Measurements from ENCODE around the gene GPC5. TPM values are rescaled to one million over a fixed set of nuclear protein-coding genes. Genes with fewer than 3 reads are reported as not detected.

The GPC5 gene
- total and polyA plus RNA-seq, 2 of the 8 experiments (the other 6 are each of a cell fraction or from before 2014, with no cell fraction given): 0.20 to 0.39 TPM

DNA sequence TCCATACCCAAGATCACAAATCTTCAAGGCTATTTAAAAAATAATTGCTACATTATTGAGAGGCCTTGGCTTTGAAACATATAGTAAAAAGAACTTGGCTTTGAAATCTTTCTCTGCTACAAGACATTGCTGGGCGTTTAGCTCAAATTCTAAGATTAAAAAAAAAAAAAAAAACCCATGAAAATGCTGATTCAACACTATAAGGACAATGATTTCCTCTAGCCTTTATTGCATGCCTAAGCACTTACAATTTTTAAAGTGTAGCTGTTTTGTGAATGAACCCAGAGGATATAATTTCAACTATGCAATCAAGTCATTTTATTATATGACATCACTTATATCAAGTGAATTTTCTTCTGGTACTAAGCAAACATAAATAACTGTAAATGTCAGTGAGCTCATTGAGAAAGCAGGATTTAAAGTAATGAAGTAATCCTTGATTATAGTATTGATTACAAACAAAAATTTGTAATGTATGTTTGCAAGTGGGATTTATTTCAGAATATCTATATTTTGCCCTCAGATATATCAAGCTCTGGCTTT lies 1488.2 kb downstream of the GPC5 start:
- H3K4ac ChIP-seq (replicated peaks; ENCODE audit: insufficient read length, low read depth, low read length): no peak overlapping the region
- no peaks in the 10 kb centered on the region for H3K9me3 ChIP-seq (ENCODE audit: insufficient read depth in 2 of 2, low read depth in 1 of 2, low read length in 1 of 2)
- no peak overlapping the region for H2BK20ac ChIP-seq (ENCODE audit: low read length)
- WGBS, 2 experiments (ENCODE audit: extremely low coverage in 1 of 2, insufficient coverage in 1 of 2, insufficient read length in 1 of 2, insufficient replicate concordance in 2 of 2, low coverage in 1 of 2, low lambda C conversion rate in 2 of 2, missing lambda C conversion rate in 1 of 2): 100% methylated on average over 1 of the region's 1 CpG; no CpG with 5 or more reads in 1 of the 2 experiments
- H3K56ac ChIP-seq (replicated peaks; ENCODE audit: insufficient read length, low read depth, low read length): no peak overlapping the region
- ChIA-PET CTCF (ENCODE audit: partially characterized antibody) (interaction anchor here (0.8 to 1.2 kb wide), 2 partner anchors 8 to 11 kb away, joined by 3 read pairs; no protein-coding TSS in a partner anchor), POLR2A (ENCODE audit: partially characterized antibody) (no interaction called here)
- H2BK12ac ChIP-seq (ENCODE audit: low read depth, low read length): no peak overlapping the region
- no peak overlapping the region for H2BK120ac ChIP-seq (replicated peaks; ENCODE audit: low read depth, low read length)
- no peak overlapping the region for H2AFZ ChIP-seq (ENCODE audit: low read length)
- H3K79me1 ChIP-seq (ENCODE audit: low read depth, low read length): no peaks in the 10 kb centered on the region
- no peaks in the 10 kb centered on the region for H3K27me3 ChIP-seq (replicated peaks in 1 of 4; ENCODE audit: control insufficient read depth in 3 of 4, extremely low read depth in 1 of 4, insufficient read depth in 3 of 4, low read length in 3 of 4)
- no peaks in the 10 kb centered on the region for H3K4me1 ChIP-seq (replicated peaks in 1 of 4; ENCODE audit: control insufficient read depth in 3 of 4, insufficient read depth in 4 of 4, low read length in 3 of 4)
- H4K20me1 ChIP-seq (replicated peaks in 1 of 2; ENCODE audit: control insufficient read depth in 1 of 2, insufficient read depth in 2 of 2, low read length in 2 of 2): no peaks in the 10 kb centered on the region
- H4K5ac ChIP-seq (ENCODE audit: insufficient read length, low read depth, low read length): no peak overlapping the region
- no peaks in the 10 kb centered on the region for H3K36me3 ChIP-seq (ENCODE audit: control insufficient read depth in 2 of 4, insufficient read depth in 4 of 4, low read length in 3 of 4)
- no peaks in the 10 kb centered on the region for H3K79me2 ChIP-seq (ENCODE audit: control insufficient read depth in 1 of 2, insufficient read depth in 2 of 2, low read length in 2 of 2)
- no peak overlapping the region for H3K4me3 ChIP-seq (ENCODE audit: extremely low read depth in 1 of 4, insufficient read depth in 2 of 4, low read depth in 3 of 4, low read length in 4 of 4)
- no peak overlapping the region for H3K27ac ChIP-seq (ENCODE audit: low read depth, low read length)
- no peak overlapping the region for H2BK5ac ChIP-seq (ENCODE audit: low read depth, low read length)
- H2BK15ac ChIP-seq (ENCODE audit: low read length): no peak overlapping the region
- no peak for FAIRE-seq
- H3K14ac ChIP-seq (ENCODE audit: insufficient read length): no peak overlapping the region
- no peak overlapping the region for H4K8ac ChIP-seq (ENCODE audit: extremely low read depth, insufficient read depth, low read length)
- no peak overlapping the region for H2AK5ac ChIP-seq (ENCODE audit: low read depth, low read length)
- H3K18ac ChIP-seq (ENCODE audit: extremely low read depth, low read length): no peak overlapping the region
- no peak for TF ChIP-seq RAD21 (IDR thresholded peaks at IDR 0.05 in 1 of 2, conservative IDR thresholded peaks at IDR 0.05 in 1 of 2; ENCODE audit: low read depth in 2 of 2, low read length in 2 of 2)
- TF ChIP-seq MAFK (IDR thresholded peaks at IDR 0.05; ENCODE audit: low read depth, low read length): peak; percentile 12; the same call in 1 of the 2 replicates
- no peak overlapping the region for H3K9ac ChIP-seq (replicated peaks in 1 of 4; ENCODE audit: extremely low read depth in 1 of 4, low read depth in 3 of 4, low read length in 3 of 4)
- H3K23ac ChIP-seq (ENCODE audit: insufficient read length): no peak overlapping the region
- DNase-seq (ENCODE audit: low read depth in 1 of 2, low spot score in 2 of 2): no peak
- no peak overlapping the region for H3K4me2 ChIP-seq (ENCODE audit: insufficient read depth in 1 of 2, low read depth in 2 of 2, low read length in 2 of 2)
- no peaks in the 10 kb centered on the region for H3K23me2 ChIP-seq (ENCODE audit: low read depth, low read length)
- H4K91ac ChIP-seq (replicated peaks; ENCODE audit: insufficient read length, low read length): no peak overlapping the region

Measured in H1 (cell line).